Stimulated activated CD4-positive, alpha-beta T cell treated with anti-CD3 and anti-CD28 coated beads, Interleukin-15, amount 100 ng/mL, for 1 hour (primary cell): ENCODE results near the gene ELOVL5.

Source experiments
- DNase-seq, 2 donors: peaks; one replicate each; pipeline ENCODE4 v3.0.0-alpha.2; 2020; ENCODE audit warnings: low read depth in 1 of 2, low spot score in 1 of 2

ELOVL5 gene

DNA sequence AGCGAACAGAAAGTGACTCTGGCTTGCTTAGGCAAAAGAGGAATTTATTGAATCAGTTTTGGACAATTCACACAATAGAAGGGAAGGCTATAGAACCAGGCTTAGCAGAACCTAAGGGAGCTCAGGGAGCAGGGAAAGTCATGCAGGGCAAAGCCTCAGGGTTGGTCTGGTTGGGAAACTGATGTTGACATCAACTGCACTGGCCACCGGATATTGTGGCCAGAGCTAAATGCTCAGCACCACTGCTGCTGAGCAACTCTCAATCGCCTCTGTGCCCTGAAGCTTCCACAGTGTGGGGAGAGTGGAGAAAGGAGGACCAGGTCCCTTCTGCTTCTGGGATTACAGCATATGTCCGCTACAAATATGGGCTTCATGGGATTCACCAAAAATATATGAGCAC is 106.8 kb downstream of the ELOVL5 start:
- no peak for DNase-seq

DNA sequence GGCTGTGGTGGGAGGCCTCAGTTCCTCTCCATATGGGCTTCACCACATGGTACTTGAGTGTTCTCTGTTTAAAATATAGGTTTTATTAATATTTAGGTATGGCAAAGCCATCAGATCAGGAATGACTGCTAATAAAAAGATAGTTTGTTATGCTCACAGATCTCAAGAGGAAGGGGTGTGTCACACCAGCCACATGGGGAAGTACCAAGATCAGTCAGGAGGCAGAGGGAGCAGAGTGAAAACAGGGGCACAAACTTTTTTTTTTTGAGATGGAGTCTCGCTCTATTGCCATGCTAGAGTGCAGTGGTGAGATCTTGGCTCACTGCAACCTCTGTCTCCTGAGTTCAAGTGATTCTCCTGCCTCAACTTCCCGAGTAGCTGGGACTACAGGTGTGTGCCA is 108.0 kb downstream of the ELOVL5 start:
- no peak for DNase-seq

DNA sequence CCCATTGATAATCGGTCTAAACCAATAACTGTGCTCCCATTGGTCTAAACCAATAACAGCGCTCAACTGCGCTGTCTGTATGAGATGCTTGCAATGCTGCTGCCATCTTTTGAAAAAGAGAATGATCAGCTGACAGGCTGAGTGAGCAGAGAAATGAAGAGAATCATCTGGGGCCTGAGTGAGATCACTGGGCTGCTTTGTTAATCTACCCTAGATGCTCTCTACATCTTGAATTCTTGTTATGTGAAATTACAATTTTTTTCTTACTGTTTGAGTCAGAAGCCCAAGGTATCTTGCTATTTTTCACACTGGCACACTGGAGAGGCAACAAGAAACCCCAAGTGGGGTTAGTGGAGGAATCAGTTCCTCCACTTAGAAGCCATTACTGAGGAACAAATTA is 108.6 kb downstream of the ELOVL5 start:
- DNase-seq = no peak

DNA sequence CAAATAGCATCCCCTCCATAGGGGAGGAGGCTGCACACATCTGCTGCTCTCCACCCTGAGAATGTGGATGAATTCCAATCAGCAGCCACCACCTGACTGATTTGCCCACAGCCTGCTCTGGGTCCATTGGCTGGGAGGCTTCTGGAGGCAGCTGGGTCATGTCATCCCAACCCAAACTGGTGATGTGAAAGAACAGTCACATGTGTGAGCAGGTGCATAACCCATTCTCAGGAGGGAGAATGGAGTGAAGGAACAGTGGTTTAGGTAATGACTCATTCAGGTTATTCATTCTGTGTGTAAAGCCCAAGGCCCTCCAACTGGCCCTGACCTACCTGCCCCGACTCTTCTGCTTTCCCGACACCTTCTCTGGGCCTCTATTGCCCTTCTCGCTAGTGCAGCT is 109.2 kb downstream of the ELOVL5 start:
- DNase-seq = no peak

DNA sequence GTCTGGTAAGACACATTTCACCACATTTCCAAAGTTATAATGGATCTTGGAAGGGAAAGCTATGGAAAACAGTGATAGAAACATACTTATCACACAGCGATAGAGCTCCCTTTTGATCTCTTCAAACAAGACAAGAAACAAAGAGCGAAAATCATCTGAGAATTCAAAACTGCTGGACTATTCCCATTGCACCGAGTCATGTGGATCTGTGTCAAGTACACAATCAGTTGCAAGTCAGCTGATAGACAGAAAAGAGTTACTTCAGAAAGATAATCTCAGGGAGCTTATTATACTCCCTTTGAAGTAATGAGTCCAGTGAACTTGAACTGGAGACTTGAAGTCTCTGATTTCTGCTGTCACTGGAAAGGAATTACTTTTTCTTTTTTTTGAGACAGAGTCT is 110.4 kb downstream of the ELOVL5 start:
- DNase-seq = no peak

DNA sequence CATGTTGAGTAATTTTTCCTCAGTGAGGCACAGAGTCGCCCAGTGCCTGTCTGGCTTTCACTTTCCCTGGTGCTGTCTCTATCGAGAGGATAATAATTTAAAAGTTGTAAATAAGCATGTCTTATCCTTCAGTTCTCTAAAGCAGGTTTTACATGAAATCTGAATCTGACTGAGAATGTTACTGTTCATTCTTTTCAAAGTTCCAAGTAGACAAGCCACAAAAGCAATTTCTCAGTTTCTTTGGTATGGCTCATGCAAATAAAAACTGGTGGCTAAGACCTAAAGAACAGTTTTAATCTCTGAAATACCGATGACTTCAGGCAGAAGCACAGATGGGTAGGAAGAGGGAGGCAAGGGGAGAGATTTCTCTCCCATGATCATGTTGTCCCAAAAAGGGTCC is 112.5 kb downstream of the ELOVL5 start:
- no peak for DNase-seq

DNA sequence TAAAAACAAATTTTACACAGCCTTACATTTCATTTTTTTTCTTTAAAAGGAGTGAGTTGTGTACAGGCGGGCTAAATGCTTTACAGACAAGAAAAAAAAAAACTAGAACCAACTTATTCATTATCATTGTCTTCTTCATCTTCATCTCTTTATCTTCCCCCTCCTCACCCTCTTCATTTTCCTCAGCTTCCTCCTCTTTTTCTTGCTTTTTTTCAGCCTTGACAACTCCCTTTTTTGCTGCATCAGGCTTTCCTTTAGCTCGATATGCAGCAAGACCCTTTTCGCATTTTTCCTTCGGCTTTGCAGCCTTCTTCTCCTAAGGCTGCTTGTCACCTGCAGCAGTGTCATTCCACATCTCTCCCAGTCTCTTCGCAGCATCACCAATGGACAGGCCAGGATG is 113.2 kb downstream of the ELOVL5 start:
- DNase-seq = no peak

DNA sequence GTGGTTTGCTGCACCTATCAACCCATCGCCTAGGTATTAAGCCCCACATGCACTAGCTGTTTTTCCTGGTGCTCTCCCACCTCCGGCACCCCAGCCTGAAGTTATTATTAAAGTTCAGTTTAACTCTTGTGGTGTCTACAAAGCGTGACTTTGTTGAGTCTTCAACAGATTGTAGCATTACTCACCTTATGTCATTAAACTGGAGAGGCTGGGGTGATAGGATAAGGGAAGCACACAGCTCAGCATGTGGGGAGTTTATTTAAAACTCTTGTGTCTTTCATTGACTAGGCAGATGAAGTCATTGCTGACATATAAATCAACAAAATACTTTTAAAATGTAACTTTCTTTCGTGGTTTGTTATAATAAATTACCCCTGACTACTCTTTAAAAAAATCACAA is 115.4 kb downstream of the ELOVL5 start:
- no peak for DNase-seq

DNA sequence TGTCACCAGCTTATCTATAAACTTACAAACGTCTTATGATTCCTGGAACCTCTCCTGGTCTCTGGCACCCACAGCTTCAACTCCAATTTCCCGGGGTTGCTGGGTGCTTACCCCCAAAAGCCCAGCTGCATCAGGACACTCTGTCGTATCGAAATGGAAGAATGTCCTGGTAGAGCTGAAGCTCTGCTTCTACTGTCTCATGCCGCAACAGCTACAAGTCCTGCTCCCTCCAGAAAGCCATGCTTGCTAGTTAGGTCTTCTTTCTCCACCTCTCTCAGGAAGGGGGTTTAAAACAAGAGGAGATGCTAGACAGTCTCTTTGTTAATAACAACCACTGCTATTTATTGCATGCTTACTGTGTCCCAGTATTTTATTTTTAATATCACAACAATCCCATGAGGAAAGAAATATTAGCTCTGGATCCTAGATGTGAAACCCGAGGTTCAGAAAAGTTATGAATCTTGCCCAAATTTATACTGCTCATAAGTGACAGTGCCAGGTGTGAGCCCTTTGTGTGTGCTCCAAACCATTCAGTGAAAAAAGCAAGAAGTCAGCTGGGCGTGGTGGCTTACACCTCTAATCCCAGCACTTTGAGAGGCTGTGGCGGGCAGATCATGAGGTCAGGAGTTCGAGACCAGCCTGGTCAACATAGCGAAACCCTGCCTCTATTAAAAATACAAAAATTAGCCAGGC is 117.8 kb downstream of the ELOVL5 start:
- DNase-seq = no peak

DNA sequence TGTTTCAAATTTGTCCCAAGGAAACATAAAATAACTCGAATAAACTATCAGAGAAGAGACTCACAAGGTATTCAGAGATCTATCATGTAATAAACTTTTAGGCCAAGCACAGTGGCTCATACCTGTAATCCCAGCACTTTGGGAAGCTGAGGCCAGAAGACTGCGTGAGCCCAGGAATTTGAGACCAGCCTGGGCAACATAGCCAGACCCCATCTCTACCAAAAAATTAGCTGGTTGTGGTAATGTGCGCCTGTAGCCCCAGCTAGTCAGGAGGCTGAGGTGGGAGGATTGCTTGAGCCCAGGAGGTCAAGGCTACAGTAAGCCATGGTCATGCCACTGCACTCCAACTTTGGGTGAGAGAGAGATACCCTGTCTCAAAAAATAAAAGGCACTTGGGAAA is 120.9 kb downstream of the ELOVL5 start:
- no peak for DNase-seq

DNA sequence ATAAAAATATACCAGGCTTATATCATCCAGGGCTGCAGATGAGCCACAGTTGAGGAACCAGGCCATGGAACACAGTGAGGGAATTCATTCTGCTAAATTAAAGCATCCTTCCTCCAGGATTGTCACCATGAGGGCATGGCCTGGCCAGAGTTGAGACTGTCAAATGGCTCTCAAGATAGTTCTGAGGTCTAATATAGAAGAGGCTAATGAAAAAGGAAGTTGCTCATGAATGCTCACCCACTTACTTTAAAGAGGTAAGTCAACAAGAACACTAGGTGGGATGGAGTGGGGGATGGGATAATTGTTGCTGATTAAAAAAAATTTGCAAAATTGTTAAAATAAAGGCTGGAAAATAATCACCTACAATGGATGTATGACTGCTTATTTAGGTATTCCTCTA is 128.1 kb downstream of the ELOVL5 start:
- no peak for DNase-seq
